Mononuclear cell (primary cell): ENCODE results near the gene ATG2B. TPM values are rescaled to one million over a fixed set of nuclear protein-coding genes. Genes with fewer than 3 reads are reported as not detected.
"Not testable (repeated sequence)": the region's sequence is repeated elsewhere in the genome, so short reads cannot be mapped to it uniquely, and the experiment has no call there.

ENCODE experiments used
- H3K27me3 ChIP-seq: 2 replicates; pipeline ENCODE4 v1.6.0; 2011; ENCODE audit warnings: low read length, control low read depth; ENCODE audit not compliant: insufficient read depth
- H3K4me1 ChIP-seq: 2 replicates; pipeline ENCODE4 v1.5.1; 2011; ENCODE audit warnings: mild to moderate bottlenecking, low read length, control low read depth; ENCODE audit not compliant: insufficient read depth
- H3K4me3 ChIP-seq: 2 replicates; pipeline ENCODE4 v1.5.1; 2011; ENCODE audit warnings: mild to moderate bottlenecking, low read length, moderate library complexity
- H3K9me3 ChIP-seq: 2 replicates; pipeline ENCODE4 v1.5.1; 2011; ENCODE audit warnings: low read depth, mild to moderate bottlenecking, control low read depth, low read length
- total RNA-seq: library from RNA; depleted of rRNA; stranded (reverse); fragments of >200 nt; gene quantifications from one replicate; pipeline ENCODE4 v1.2.3, GENCODE V29; 2012

Gene ATG2B
- total RNA-seq, 1 donor: 29.8 TPM

- H3K4me1 ChIP-seq: no peaks in the 10 kb centered on the region
- no peak overlapping the region for H3K4me3 ChIP-seq
- no peaks in the 10 kb centered on the region for H3K27me3 ChIP-seq
- no peaks in the 10 kb centered on the region for H3K9me3 ChIP-seq
Observed at GRCh38 chr14:96352708-96353107, 10.4 kb downstream of the ATG2B start.

- H3K27me3 ChIP-seq: no peaks in the 10 kb centered on the region
- H3K4me3 ChIP-seq: no peak overlapping the region
- no peaks in the 10 kb centered on the region for H3K9me3 ChIP-seq
- H3K4me1 ChIP-seq: no peaks in the 10 kb centered on the region
Observed at GRCh38 chr14:96351986-96352385, 11.2 kb downstream of the ATG2B start.

- Histone ChIP-seq H3K9me3 (no peaks in the 10 kb centered on the region), H3K4me3 (no peak overlapping the region), H3K4me1 (no peaks in the 10 kb centered on the region), H3K27me3 (no peaks in the 10 kb centered on the region)
Observed at GRCh38 chr14:96349286-96350075, 13.7 kb downstream of the ATG2B start.

GRCh38 chr14:96347957-96348356 lies 15.2 kb downstream of the ATG2B start:
- H3K4me3 ChIP-seq, H3K27me3 ChIP-seq, H3K4me1 ChIP-seq, H3K9me3 ChIP-seq: not testable (repeated sequence)

GRCh38 chr14:96345669-96346068 lies 17.5 kb downstream of the ATG2B start:
- H3K4me1 ChIP-seq: no peaks in the 10 kb centered on the region
- no peaks in the 10 kb centered on the region for H3K27me3 ChIP-seq
- H3K9me3 ChIP-seq: no peaks in the 10 kb centered on the region
- no peak overlapping the region for H3K4me3 ChIP-seq

- H3K4me3 ChIP-seq: no peak overlapping the region
- no peaks in the 10 kb centered on the region for H3K9me3 ChIP-seq
- H3K4me1 ChIP-seq: no peaks in the 10 kb centered on the region
- no peaks in the 10 kb centered on the region for H3K27me3 ChIP-seq
Observed at GRCh38 chr14:96341323-96341722, 21.8 kb downstream of the ATG2B start.

- Histone ChIP-seq H3K9me3 (no peaks in the 10 kb centered on the region), H3K4me1 (no peaks in the 10 kb centered on the region), H3K4me3 (no peak overlapping the region), H3K27me3 (no peaks in the 10 kb centered on the region)
Observed at GRCh38 chr14:96338551-96338950, 24.6 kb downstream of the ATG2B start.

GRCh38 chr14:96324219-96324618 lies 38.9 kb downstream of the ATG2B start:
- Histone ChIP-seq H3K27me3 (no peaks in the 10 kb centered on the region), H3K9me3 (no peaks in the 10 kb centered on the region), H3K4me1 (no peaks in the 10 kb centered on the region), H3K4me3 (no peak overlapping the region)

GRCh38 chr14:96320605-96321004 lies 42.5 kb downstream of the ATG2B start:
- Histone ChIP-seq H3K9me3 (no peaks in the 10 kb centered on the region), H3K4me1 (no peaks in the 10 kb centered on the region), H3K27me3 (no peaks in the 10 kb centered on the region), H3K4me3 (no peak overlapping the region)

- Histone ChIP-seq H3K4me3 (no peak overlapping the region), H3K9me3 (no peaks in the 10 kb centered on the region), H3K27me3 (no peaks in the 10 kb centered on the region), H3K4me1 (no peaks in the 10 kb centered on the region)
Observed at GRCh38 chr14:96318836-96319235, 44.3 kb downstream of the ATG2B start.

GRCh38 chr14:96316087-96316486 lies 47.1 kb downstream of the ATG2B start:
- no peaks in the 10 kb centered on the region for H3K4me1 ChIP-seq
- no peaks in the 10 kb centered on the region for H3K9me3 ChIP-seq
- no peaks in the 10 kb centered on the region for H3K27me3 ChIP-seq
- H3K4me3 ChIP-seq: no peak overlapping the region

GRCh38 chr14:96310906-96311305 lies 52.2 kb downstream of the ATG2B start:
- H3K27me3 ChIP-seq: no peaks in the 10 kb centered on the region
- H3K4me1 ChIP-seq: no peaks in the 10 kb centered on the region
- H3K4me3 ChIP-seq: no peak overlapping the region
- no peaks in the 10 kb centered on the region for H3K9me3 ChIP-seq

GRCh38 chr14:96309896-96310330 lies 53.2 kb downstream of the ATG2B start:
- H3K27me3 ChIP-seq: no peaks in the 10 kb centered on the region
- H3K4me3 ChIP-seq: no peak overlapping the region
- H3K4me1 ChIP-seq: no peaks in the 10 kb centered on the region
- H3K9me3 ChIP-seq: no peaks in the 10 kb centered on the region

- Histone ChIP-seq H3K4me1 (no peaks in the 10 kb centered on the region), H3K4me3 (no peak overlapping the region), H3K9me3 (no peaks in the 10 kb centered on the region), H3K27me3 (no peaks in the 10 kb centered on the region)
Observed at GRCh38 chr14:96309133-96309895, 53.8 kb downstream of the ATG2B start.

- no peaks in the 10 kb centered on the region for H3K4me1 ChIP-seq
- no peaks in the 10 kb centered on the region for H3K9me3 ChIP-seq
Observed at GRCh38 chr14:96307434-96307833, 55.7 kb downstream of the ATG2B start.

GRCh38 chr14:96304956-96305355 lies 58.2 kb downstream of the ATG2B start:
- H3K4me1 ChIP-seq: no peaks in the 10 kb centered on the region
- H3K9me3 ChIP-seq: no peaks in the 10 kb centered on the region
- no peaks in the 10 kb centered on the region for H3K27me3 ChIP-seq
- no peak overlapping the region for H3K4me3 ChIP-seq

More at GRCh38 chr14:96307434-96307833, 55.7 kb downstream of the ATG2B start:
- no peaks in the 10 kb centered on the region for H3K27me3 ChIP-seq
- H3K4me3 ChIP-seq: no peak overlapping the region
